ENCODE results near the gene TRIM36. TPM values are rescaled to one million over a fixed set of nuclear protein-coding genes. Genes with fewer than 3 reads are reported as not detected.

TRIM36 gene
- total RNA-seq, 6 experiments from 2014 or later: 0.26 to 0.55 (median 0.36) TPM

- no peak for TF ChIP-seq CTCF (IDR thresholded peaks at IDR 0.05)
- Mint-ChIP-seq H3K27ac (no peak overlapping the region), H3K4me1 (ENCODE audit: low read depth) (no peaks in the 10 kb centered on the region), H3K27me3 (ENCODE audit: insufficient read depth) (peaks cover 4% of the 10 kb centered on the region), H3K36me3 (ENCODE audit: low read depth) (no peaks in the 10 kb centered on the region), H3K4me3 (no peak overlapping the region), H3K9me3 (no peaks in the 10 kb centered on the region)
- no peak for DNase-seq
These were observed 25.0 kb upstream of the TRIM36 start for GRCh38 chr5:115194676-115195075.

- Mint-ChIP-seq H3K9me3 (no peaks in the 10 kb centered on the region), H3K27me3 (ENCODE audit: insufficient read depth) (peaks cover 4% of the 10 kb centered on the region), H3K4me1 (ENCODE audit: low read depth) (no peaks in the 10 kb centered on the region), H3K36me3 (ENCODE audit: low read depth) (no peaks in the 10 kb centered on the region), H3K27ac (no peak overlapping the region), H3K4me3 (no peak overlapping the region)
- no peak for TF ChIP-seq CTCF (IDR thresholded peaks at IDR 0.05)
- DNase-seq: no peak
These were observed 23.6 kb upstream of the TRIM36 start for GRCh38 chr5:115193295-115193694.

GRCh38 chr5:115192098-115192497, 22.4 kb upstream of the TRIM36 start:
- TF ChIP-seq CTCF (IDR thresholded peaks at IDR 0.05): no peak
- Mint-ChIP-seq H3K9me3 (no peaks in the 10 kb centered on the region), H3K36me3 (ENCODE audit: low read depth) (no peaks in the 10 kb centered on the region), H3K27ac (no peak overlapping the region), H3K4me1 (ENCODE audit: low read depth) (peaks cover 3% of the 10 kb centered on the region), H3K27me3 (ENCODE audit: insufficient read depth) (peaks cover 3% of the 10 kb centered on the region), H3K4me3 (no peak overlapping the region)
- DNase-seq: no peak

GRCh38 chr5:115191474-115192031, 21.8 kb upstream of the TRIM36 start:
- no peak for DNase-seq
- peaks cover 9% of the 10 kb centered on the region for H3K4me1 Mint-ChIP-seq (ENCODE audit: low read depth)
- peaks cover 4% of the 10 kb centered on the region for H3K27me3 Mint-ChIP-seq (ENCODE audit: insufficient read depth)
- no peak overlapping the region for H3K4me3 Mint-ChIP-seq
- H3K36me3 Mint-ChIP-seq (ENCODE audit: low read depth): no peaks in the 10 kb centered on the region
- H3K27ac Mint-ChIP-seq: no peak overlapping the region
- no peaks in the 10 kb centered on the region for H3K9me3 Mint-ChIP-seq
- no peak for TF ChIP-seq CTCF (IDR thresholded peaks at IDR 0.05)

- no peak for TF ChIP-seq CTCF (IDR thresholded peaks at IDR 0.05)
- Mint-ChIP-seq H3K4me3 (no peak overlapping the region), H3K4me1 (ENCODE audit: low read depth) (peaks cover 11% of the 10 kb centered on the region), H3K9me3 (no peaks in the 10 kb centered on the region), H3K36me3 (ENCODE audit: low read depth) (no peaks in the 10 kb centered on the region), H3K27ac (no peak overlapping the region), H3K27me3 (ENCODE audit: insufficient read depth) (peaks cover 4% of the 10 kb centered on the region)
- no peak for DNase-seq
These were observed 20.7 kb upstream of the TRIM36 start for GRCh38 chr5:115190388-115190787.

GRCh38 chr5:115189866-115190265, 20.2 kb upstream of the TRIM36 start:
- peaks cover 4% of the 10 kb centered on the region for H3K27me3 Mint-ChIP-seq (ENCODE audit: insufficient read depth)
- DNase-seq: no peak
- no peak overlapping the region for H3K4me3 Mint-ChIP-seq
- no peak overlapping the region for H3K27ac Mint-ChIP-seq
- H3K36me3 Mint-ChIP-seq (ENCODE audit: low read depth): no peaks in the 10 kb centered on the region
- peaks cover 16% of the 10 kb centered on the region for H3K4me1 Mint-ChIP-seq (ENCODE audit: low read depth)
- TF ChIP-seq CTCF (IDR thresholded peaks at IDR 0.05): no peak
- no peaks in the 10 kb centered on the region for H3K9me3 Mint-ChIP-seq
